ENCODE data around the gene TMEM170B.

Gene TMEM170B

GRCh38 chr6:11500008-11500407, 37.5 kb upstream of the TMEM170B start:
- DNase-seq: no peak
- no peaks in the 10 kb centered on the region for H3K27me3 ChIP-seq
- no peaks in the 10 kb centered on the region for H3K4me1 ChIP-seq
- no peaks in the 10 kb centered on the region for H3K36me3 ChIP-seq
- no peak overlapping the region for H3K4me3 ChIP-seq (ENCODE audit: low read depth, low read length)
- no peak for TF ChIP-seq CTCF (IDR thresholded peaks at IDR 0.05; ENCODE audit: low read depth, low read length)
- no peaks in the 10 kb centered on the region for H3K9me3 ChIP-seq

GRCh38 chr6:11509471-11509870, 28.1 kb upstream of the TMEM170B start:
- no peaks in the 10 kb centered on the region for H3K4me1 ChIP-seq
- H3K36me3 ChIP-seq: no peaks in the 10 kb centered on the region
- no peak for TF ChIP-seq CTCF (IDR thresholded peaks at IDR 0.05; ENCODE audit: low read depth, low read length)
- DNase-seq: no peak
- no peaks in the 10 kb centered on the region for H3K27me3 ChIP-seq
- H3K9me3 ChIP-seq: no peaks in the 10 kb centered on the region
- H3K4me3 ChIP-seq (ENCODE audit: low read depth, low read length): no peak overlapping the region

- Histone ChIP-seq H3K9me3 (no peaks in the 10 kb centered on the region), H3K4me3 (ENCODE audit: low read depth, low read length) (no peak overlapping the region), H3K36me3 (no peaks in the 10 kb centered on the region), H3K4me1 (no peaks in the 10 kb centered on the region), H3K27me3 (no peaks in the 10 kb centered on the region)
- no peak for TF ChIP-seq CTCF (IDR thresholded peaks at IDR 0.05; ENCODE audit: low read depth, low read length)
- no peak for DNase-seq
Observed at GRCh38 chr6:11514672-11515071, 22.9 kb upstream of the TMEM170B start.

- Histone ChIP-seq H3K4me3 (ENCODE audit: low read depth, low read length) (no peak overlapping the region), H3K27me3 (no peaks in the 10 kb centered on the region), H3K36me3 (no peaks in the 10 kb centered on the region), H3K4me1 (no peaks in the 10 kb centered on the region), H3K9me3 (no peaks in the 10 kb centered on the region)
- TF ChIP-seq CTCF (IDR thresholded peaks at IDR 0.05; ENCODE audit: low read depth, low read length): no peak
- no peak for DNase-seq
Observed at GRCh38 chr6:11515763-11516162, 21.8 kb upstream of the TMEM170B start.

GRCh38 chr6:11522812-11523605, 14.5 kb upstream of the TMEM170B start:
- TF ChIP-seq CTCF (IDR thresholded peaks at IDR 0.05; ENCODE audit: low read depth, low read length): no peak
- no peak for DNase-seq
- no peak overlapping the region for H3K4me3 ChIP-seq (ENCODE audit: low read depth, low read length)
- H3K27me3 ChIP-seq: no peaks in the 10 kb centered on the region
- no peaks in the 10 kb centered on the region for H3K9me3 ChIP-seq
- H3K36me3 ChIP-seq: no peaks in the 10 kb centered on the region
- H3K4me1 ChIP-seq: no peaks in the 10 kb centered on the region

GRCh38 chr6:11525468-11526155, 11.9 kb upstream of the TMEM170B start:
- H3K36me3 ChIP-seq: no peaks in the 10 kb centered on the region
- no peak for DNase-seq
- H3K9me3 ChIP-seq: no peaks in the 10 kb centered on the region
- no peak for TF ChIP-seq CTCF (IDR thresholded peaks at IDR 0.05; ENCODE audit: low read depth, low read length)
- H3K27me3 ChIP-seq: no peaks in the 10 kb centered on the region
- H3K4me3 ChIP-seq (ENCODE audit: low read depth, low read length): no peak overlapping the region
- no peaks in the 10 kb centered on the region for H3K4me1 ChIP-seq
